NCI-H128 (cell line): ENCODE data around the gene USP6NL.
"Not testable (repeated sequence)": the region's sequence is repeated elsewhere in the genome, so short reads cannot be mapped to it uniquely, and the experiment has no call there.

ENCODE experiments used
- DNase-seq: peaks from one replicate; lab custom pipeline; 2025; ENCODE audit not compliant: unreplicated experiment; lab: John Stamatoyannopoulos, UW

USP6NL gene

DNA sequence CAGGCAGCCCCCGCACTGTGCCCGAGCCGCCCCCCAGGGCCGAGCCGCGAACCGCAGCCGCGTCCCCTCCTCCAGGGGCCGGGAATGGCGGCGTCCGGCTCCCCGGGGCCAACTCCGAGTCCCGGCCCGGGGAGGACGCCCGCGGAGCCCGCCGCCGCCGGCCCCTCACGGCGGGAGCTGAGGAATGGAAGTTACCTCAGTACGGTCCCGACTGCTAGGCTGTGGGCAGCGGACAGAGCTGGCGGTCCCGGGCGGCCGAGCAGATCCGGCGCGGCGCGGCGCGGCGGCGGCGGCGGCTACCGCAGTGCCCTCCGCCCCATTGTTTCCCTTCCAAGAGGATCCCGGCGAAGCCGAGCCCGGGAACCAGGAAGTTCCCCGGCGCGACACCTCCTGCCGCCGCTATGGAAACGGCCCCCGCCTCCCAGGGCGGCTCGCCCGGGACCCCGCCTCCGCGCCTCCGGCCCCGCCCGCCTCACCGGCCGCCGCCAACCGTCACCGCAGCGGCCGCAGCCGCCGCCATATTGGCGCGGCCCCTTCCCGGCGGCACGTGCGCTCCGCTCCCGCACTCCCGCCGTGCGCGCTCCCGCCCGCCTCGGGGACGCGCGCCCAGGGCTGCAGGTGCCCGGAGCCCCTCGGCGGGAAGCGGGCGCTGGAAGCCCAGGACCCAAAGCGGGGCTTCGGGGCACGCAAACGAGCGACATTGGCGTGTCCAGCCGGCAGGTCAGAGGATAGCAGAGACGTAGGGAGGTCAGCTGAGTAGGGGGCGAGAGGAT lies at the start of gene USP6NL:
Gene USP6NL (minus strand): TSS at position 403 of the 773 bp plus-strand sequence. CDS start 14,016 bp downstream, outside the sequence.
- peak; percentile 51 for DNase-seq

DNA sequence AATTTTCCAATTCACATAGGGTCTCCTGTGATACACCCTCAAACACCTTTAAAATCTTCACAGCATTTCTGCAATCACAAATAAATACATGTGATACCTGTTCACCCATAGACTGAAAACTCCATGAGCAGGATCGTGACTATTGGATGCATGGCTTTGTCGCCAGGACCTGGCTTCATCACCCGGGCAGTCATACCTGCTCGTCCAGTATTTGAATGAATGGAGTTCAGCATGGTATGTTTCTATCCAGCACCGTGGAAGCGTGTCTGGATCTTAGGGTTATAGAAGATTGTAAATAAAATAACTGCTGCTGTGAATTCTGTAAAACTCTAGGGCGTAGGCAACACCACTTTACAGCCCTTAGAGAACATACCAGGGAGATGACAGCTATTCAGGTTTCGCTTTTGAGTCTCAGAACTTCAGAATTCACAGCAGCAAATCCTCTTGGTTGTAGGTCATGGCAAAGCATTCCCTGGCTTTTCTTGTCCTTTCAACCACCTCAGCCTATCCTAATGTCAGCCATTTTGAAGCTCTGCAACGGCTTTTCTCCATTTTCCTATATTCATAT lies 47.4 kb upstream of the USP6NL start:
- DNase-seq, result no peak

- no peak for DNase-seq
Measured at GRCh38 chr10:11655836-11656235, 44.4 kb upstream of the USP6NL start.

DNA sequence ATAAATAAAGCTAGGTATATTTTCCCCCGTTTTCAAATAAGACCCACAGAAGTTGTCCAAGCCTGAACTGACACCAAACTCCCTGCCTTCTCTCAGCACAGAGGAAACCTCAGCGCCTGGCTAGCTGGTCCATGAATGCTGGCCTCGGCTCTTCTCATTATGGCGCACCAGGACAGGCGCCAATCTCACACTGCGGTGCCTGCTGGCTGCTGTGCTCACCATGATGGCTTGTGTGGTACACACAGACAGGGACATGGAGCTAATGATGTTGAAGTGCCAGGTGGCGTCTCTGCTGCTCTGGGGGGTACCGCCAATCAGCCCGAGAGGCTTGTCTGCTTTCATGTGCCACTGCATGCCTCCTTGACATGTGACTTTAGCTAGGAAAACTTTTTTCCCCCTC lies 43.2 kb upstream of the USP6NL start:
- DNase-seq, result no peak

DNA sequence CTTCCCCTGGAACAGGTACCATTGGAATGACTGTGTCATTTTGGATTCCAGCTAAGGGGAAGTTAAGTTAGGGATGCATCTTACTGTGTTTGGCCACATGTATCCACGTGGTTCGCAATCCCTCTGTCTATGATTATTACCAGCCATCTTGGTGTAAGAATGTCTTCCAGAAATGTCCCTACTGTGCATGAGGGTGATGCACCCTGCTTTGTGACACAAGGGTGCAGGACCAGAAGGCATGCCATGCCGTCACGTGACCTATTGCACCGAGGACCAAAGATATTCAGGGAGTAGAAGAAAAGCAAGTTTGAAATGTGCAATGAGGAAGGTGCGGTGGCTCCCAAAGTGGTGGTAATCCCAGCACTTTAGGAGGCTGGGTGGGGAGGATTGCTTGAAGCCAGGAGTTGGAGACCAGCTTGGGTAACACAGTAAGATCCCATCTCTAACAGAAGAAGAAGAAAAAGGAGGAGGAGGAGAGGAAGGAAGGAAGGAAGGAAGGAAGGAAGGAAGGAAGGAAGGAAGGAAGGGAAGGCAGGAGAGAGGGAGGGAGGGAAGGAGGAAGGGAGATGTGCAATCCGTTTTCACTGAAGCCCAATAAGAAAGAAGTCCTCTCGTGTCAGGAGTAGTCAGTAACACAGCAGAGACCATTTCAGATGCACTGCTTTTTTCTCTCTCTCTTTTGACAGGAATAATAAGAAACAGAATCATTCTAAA lies 42.5 kb upstream of the USP6NL start:
- no peak for DNase-seq

DNA sequence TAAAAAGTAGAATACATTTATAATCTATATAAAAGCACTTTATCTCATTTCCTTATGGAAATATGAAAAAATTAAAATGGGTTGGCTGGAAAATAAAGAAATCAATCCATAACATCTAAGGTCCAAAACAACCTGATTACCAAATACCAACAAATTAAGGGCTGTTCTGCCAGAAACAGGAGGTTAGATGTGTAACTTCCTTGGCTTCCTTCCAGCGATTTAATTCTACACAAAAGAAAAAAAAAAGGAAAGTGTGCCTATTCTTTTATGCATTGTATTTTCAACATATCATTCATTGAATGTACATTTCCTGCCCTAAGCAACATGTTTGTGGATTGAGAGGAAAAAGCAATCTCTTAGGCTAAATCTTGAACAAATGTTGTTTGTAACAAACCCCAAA lies 36.2 kb upstream of the USP6NL start:
- no peak for DNase-seq

DNA sequence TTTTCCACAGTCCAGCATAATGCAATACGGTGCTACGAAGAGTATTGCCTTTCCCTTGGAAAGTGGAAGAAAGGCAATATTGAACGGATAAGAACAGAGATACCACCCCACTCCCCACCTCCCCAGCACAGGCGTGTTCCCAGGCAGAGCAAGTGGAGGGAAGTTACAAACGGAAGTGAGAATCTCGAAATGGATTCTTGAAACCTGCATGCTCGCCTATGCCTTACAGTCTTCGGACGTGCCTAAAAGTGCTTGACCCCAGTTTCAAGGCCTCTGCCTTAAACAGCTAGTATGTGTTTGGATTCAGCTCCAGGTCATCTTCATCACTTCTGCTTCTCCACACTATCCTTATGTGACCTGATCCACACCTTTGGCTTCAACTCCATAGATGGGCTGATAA lies 35.0 kb upstream of the USP6NL start:
- DNase-seq, result no peak

GRCh38 chr10:11643039-11643438 lies 31.6 kb upstream of the USP6NL start:
- no peak for DNase-seq

- no peak for DNase-seq
Measured at GRCh38 chr10:11642566-11642965, 31.1 kb upstream of the USP6NL start.

DNA sequence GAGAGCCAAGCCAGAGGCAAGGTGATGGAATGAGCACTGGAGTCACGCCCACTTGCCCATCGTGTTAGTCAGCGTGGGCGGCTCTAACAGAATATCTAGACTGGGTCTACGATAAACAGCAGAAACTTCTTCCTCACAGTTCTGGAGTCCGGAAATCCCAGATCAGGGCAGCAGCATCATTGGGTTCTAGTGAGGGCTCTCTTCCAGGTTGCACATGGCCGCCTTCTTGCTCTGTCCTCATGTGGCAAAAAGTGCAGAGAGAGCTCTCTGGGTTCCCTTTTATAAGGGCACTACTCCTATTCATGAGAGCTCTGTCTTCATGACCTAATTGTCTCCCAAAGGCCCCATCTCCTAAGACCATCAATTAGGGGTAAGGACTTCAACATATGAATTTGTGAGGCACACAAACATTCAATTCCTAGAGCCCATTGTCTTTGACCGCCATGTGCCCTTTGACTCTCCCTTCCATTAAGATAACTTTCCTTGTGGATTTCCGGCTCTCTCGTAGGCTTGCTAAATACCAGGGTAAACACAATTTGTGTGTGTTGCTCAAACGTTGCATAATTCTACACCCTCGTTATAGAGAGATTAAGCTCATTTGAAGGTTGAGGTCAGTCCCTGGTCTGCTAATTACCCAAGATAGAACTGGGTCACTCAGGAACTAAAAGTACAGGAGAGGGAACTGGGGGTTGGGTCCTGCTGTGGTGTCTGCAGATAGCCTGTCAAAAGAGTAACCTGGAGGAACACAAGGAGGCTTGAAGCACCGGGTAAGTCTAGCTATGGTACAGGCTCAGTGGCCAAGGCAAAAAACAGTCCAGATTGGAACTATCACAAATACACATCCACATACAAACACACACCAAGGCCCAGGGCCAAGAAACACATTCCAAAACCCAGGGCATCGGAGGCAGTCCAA lies 28.7 kb upstream of the USP6NL start:
- DNase-seq, result no peak

DNA sequence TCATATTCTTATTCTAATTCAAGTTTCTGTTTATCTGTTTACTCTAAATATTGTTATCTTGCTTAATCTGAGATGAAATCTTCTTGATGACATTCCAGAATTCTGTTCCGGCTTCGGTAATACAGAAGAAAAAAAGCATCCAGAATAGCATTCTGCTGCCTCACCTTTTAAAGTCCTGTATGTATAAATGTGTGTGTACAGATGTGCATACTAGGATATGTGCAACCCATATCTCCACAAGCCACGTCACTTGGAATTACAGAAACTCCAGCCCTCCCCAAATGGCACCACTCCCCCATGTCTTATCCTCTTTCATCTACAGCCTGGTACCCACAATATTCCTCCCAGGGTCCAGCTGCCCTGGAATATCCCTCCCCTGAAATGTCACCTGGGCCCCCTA lies 27.9 kb upstream of the USP6NL start:
- DNase-seq, result no peak

DNA sequence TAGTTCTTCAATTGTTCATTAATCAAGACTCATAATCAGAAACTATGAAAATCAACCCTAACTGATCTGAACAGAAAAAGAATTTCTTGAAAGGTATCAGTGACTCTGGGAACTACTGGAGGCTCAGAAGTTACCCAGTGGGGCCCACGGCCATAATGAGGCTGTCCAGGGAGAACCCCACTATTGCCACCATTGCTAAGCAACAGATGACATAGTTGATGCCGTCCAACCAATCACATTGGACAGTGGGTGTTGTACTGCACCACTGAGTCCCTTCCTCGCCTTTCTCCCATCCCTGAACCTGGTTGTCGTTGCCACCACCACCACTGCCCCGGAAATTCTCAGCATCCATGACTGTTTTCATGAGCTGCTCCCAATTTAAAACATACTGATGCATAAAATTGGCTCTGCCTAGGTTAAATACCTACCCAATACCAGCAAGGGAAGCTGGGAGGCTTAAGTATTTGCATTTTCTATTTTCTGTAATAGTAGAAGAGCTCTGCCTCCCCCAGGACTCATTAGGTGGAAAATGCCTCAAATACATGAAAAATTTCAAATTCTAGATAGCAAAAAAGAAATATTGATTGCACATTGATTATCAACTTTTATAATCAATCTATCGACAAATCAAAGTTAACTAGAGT lies 26.7 kb upstream of the USP6NL start:
- DNase-seq, result no peak

DNA sequence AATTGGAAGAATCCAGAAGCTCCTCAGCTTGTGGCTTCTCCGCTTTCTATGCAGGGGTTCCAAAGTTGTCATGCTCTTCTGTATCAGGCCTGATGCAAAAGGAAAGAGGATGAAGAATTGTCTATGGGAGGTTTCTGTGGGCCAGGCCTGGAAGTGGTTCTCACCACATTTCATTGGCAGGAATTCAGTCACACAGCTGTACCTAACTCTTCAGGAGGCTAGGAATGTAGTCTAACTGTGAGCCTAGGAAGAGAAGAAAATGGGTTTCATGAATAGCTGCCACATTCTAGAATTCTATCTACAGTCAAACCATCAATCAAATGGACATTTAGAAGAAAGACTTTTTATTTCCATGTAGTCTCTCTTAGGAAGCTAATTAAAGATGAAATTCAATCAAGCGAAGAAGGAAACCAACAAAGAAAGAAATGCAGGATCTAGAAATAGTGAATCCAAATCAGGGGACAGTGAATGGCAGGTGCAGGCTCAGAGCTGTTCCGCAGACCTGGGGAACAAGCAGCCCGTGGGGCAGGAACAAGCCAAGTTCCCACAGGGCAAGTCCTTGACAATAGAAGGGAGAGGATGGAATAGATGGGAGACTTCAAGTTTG lies 25.4 kb upstream of the USP6NL start:
- no peak for DNase-seq

DNA sequence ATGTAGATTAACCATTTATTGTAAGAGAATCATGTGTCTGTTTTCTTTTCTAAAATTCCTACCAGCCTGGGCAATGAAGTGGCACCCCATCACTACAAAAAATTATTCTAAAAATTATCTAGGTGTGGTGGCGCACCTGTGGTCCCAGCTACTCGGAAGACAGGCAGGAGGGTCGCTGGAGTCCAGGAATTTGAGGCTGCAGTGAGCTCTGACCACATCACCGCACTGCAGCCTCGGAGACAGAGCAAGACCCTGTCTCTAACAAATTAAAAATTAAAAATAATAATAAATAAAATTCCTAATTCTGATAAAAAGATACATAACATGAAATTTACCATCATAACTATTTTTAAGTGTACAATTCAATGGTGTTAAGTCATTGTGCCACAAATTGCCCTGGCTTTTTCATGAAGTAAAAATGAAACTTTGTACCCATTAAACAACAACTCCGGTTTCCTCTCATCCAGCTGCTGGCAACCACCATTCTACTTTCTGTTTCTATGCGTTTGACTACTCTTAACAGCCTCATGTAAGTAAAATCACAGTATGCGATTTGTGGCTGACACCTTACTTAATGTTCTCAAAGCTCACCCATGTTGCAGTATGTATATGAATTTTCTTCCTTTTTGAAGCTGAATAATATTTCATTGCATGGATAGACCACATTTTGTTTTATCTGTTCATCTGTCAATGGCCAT lies 20.6 kb upstream of the USP6NL start:
- no peak for DNase-seq

DNA sequence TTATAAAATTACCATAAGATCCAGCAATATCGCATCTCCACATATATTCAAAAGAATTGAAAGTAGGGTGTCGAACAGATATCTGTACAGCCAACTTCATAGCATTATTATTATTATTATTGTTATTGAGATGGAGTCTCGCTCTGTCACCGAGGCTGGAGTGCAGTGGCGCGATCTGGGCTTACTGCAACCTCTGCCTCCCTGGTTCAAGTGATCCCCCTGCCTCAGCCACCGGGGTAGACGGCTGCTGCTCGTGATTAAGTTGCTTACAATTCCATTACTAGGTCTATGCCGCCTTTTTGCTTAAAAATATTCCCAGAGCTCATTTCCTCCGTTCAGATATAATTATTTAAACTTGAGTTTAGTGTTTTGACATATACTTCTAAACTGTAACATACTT lies 19.8 kb upstream of the USP6NL start:
- DNase-seq, result no peak

DNA sequence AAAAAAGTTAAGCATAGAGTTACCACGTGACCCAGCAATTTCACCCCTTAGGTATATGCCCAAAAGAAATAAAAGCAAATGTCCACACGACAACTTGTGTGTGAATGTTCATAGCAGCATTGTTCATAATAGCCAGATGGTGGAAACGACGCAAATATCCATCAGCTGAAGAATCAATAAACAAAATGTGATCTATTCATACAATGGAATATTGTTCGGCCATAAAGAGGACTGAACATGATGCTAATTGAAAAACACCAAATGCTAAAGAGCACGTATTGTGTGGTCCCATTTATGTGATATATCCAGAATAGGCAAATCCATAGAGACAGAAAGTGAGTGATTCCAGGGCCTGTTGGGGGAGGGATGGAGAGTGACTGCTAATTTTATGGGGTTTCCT lies 18.3 kb upstream of the USP6NL start:
- no peak for DNase-seq

DNA sequence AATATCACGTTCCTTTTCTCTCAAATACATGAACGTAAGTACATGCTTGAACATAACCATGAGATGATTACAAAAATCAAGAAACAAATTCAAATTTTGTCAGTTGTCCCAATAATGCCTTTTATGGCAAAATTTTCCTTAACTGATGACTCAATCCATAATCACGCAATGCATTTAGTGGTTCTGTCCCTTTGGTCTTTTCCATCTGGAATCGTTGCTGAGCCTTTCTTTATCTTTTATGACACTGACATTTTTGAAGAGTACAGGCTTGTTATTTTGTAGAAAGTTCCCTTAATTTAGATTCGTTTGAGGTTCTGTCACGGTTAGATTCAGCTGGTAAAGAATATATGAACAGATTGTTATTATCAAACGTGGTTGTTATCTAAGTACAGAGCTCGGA lies 16.5 kb upstream of the USP6NL start:
- DNase-seq, result not testable (repeated sequence)

DNA sequence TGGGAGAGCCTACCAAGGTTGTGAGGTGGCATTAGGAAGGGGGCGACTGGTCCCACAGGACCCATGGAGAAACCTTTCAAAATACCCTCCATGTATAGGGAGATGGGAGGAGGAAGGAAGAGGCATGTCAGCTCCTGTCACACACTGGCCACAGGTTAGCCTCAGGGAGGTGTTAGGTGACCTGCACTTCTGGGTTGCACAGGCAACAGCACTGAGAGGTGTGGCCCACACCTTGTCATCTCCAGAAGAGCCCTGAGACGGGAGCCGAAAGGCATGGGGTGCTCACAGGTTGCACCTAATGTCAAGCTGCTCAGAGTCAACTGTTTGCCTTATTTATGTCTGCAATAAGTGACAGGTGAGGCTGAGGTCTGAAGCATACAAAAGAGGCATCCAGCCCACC lies 14.6 kb upstream of the USP6NL start:
- DNase-seq, result no peak

GRCh38 chr10:11625019-11625735 lies 13.7 kb upstream of the USP6NL start:
- no peak for DNase-seq
